Left ventricle myocardium superior (tissue), 1 donor: ENCODE measurements around the gene NAPA. TPM values are rescaled to one million over a fixed set of nuclear protein-coding genes. Genes with fewer than 3 reads are reported as not detected.
A peak's percentile ranks its signal among the peaks of the same experiment; 100 is the strongest.

Experiments used
- ATAC-seq: fragments of 200-7000 bp; cut with Tn5 transposase; one replicate; pipeline ENCODE4 v1.9.1; 2020; ENCODE audit warnings: mild to moderate bottlenecking, moderate library complexity
- DNase-seq: peaks from one replicate; pipeline ENCODE4 v3.0.0-alpha.2; 2020
- intact Hi-C: fragments of 100-400 bp; cut with micrococcal nuclease; formaldehyde crosslinking; loops from one replicate; pipeline ENCODE4 v1.11.0; 2022
- total RNA-seq: library from RNA; stranded (reverse); fragmentation: NEBNext Ultra II Directional; extraction: Animal tissue kit (Norgen Biotek cat#: 25700); gene quantifications from one replicate; pipeline ENCODE4 v1.2.1, GENCODE V29; 2021
- donor health status: DM: no; HTN: yes; CAD: no; lungs with severe emphysema.

Gene NAPA
- total RNA-seq, 1 donor from 2014 or later: 123 TPM

DNA sequence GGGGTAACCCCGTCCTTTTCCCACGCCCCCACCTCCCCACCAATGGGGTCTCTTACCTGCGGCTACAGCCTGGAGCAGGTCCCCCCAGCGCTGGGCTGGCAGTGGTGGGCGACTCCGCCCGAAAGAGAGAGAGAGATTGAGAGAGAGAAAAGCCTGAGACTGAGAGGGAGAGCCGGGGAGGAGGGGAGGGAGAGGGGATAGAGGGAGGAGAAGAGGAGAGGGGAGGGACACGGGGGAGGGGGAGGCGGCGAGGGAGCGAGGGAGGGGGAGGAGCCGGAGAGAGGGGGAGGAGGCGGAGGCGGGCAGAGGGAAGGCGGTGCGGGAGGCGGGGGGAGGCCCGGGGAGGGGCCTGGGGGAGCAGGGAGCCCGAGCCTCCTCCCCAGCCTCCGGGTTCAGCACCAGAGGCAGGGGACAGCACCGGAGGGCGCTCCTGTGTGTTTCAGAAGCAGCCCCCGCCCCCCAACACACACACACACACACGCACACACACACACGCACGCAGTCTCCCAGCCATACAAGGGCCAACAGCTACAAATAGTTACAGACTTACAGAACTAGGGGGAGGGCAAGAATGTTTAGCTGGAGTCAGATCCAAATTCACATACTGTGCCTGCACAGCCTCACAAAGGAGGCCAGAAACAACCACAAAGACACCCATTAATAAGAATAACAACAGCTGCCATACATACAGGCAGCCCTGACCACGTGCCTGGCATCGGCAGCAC is 43.0 kb downstream of the NAPA start, which contains the start of gene SLC8A2:
TSS of gene SLC8A2 (minus strand) at position 161 of the 725 bp plus-strand sequence. CDS start 5,490 bp downstream, outside the sequence.
- DNase-seq (peak; percentile 77), ATAC-seq (peak; percentile 78)
- intact Hi-C loops: no loop called here

DNA sequence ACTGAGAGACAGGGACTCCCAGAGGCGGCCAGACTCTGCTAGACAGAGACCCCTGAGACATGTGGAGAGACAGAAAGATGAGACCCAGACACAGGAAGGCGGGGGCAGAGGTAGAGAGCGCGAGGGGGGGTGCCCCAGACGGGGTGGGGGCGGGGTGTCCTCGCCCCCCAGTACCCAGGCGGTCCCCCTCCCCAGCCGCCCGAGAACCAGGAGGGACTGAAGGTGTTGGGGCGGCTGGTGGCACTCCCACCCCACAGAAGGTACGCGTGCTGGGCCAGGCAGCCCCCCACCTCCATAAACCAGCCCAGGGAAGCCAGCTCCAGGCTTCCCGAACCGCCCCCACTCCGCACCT is 43.5 kb downstream of the NAPA start:
- DNase-seq (no peak), ATAC-seq (no peak)
- intact Hi-C loops: no loop called here

DNA sequence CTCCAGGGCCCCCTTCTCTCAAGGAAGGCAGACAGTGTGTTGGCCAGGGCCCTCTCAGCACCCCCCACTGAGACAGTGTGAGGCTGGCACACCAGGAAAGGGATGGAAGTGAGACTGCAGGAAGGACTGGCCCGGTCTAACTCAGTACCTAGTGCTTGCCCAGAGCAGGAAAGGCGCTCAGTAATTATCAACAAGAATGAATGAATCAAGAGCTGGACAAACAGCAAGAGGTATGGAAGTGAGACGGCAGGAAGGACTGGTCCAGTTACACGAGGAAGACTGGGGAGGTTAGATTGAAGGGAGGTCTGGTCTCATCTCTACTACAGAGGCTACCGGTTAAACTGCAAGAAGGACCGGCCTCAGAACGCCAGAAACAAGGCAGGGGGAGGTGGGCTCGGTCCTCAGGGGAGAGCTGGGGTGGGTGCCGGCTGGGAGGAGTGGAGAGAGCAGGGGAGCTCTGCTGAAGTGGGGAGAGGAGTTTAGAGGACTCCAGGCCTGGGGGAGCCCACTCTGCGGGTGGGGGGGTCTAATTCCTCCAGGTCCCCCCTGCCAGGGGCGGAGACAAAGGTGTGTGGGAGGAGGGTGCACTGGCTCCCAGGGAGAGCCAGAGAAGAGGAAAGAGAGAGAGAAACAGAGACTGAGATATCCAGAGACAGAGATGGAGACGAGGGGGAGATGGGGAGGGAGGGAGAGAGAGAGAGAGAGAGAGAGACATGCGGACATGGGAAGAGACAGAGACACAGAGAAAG is 44.2 kb downstream of the NAPA start:
- DNase-seq (no peak), ATAC-seq (no peak)
- intact Hi-C loops: no loop called here

DNA sequence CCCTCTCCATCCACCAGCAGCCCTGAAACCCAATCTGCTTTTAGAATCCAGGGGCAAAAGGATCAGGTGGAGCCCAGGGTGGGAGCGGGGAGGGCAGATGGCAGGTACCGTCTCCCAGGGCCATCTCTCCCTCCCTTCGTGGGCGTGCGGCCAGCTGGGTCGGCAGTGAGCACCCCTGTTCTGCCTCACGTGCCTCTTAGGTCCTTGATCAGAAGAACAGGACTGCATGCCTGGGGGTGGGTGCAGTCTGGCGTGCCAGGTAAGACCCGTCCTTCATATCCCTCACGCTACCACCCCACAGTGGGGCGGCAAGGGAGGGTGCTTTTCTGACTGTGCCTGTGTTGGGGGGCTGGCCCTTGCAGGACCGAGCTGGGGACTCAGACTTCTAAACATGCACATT is 45.1 kb downstream of the NAPA start:
- DNase-seq (no peak), ATAC-seq (no peak)
- intact Hi-C loops: no loop called here

DNA sequence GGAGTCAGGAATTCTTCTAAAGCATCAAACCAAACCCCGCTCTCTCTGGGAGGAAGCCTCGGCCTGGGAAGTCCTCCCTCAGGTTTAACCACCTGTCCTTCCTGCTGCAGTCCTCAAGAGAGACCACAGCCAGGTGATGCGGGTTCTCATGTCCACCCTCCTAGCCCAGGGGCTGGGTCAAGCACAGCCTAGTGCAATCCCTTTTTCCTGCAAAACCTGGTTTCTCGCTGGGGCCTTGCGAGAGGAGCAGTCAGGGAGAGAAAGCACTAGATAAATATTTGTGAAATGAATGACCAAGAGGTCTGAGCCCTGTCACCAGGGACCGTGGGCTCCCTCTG is 45.5 kb downstream of the NAPA start:
- intact Hi-C loops: no loop called here
- ATAC-seq (no peak), DNase-seq (no peak)

DNA sequence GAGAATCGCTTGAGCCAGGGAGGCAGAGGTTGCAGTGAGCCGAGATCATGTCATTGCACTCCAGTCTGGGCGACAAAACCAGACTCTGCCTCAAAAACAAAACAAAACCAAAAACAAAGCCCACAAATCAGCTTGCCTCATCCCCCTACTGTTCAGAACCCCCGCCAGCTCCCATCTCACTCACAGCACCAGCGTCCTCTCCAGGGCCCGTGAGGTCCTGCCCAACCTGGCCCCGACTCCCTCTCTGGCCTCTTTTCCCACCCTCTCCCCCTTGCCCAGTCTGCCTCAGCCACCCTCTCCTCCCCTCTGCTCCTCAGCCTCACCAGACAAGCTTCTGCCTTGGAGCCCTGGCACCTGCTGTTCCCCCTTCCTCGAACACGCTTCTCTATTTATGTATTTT is 46.9 kb downstream of the NAPA start:
- DNase-seq (no peak), ATAC-seq (no peak)
- intact Hi-C loops: no loop called here

DNA sequence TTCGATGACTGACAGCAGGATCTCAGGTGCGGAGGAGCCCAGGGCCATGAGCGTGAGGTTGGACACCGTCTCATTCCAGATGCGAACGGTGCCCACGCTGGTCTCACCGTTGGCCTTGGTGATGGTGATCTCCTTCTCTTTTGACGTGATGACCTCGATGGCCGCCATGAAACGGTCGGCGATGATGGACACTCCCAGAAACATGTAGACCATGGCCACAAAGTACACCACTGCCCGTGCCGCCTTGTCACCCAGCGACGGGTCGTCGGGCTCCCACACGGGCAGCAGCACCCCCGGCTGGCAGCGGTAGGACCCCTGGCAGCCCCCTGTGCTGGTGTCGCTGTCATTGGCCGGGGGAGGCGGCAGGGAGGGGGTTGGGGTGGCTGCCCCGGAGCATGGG is 48.9 kb downstream of the NAPA start:
- DNase-seq (no peak), ATAC-seq (no peak)
- intact Hi-C loops: no loop called here

DNA sequence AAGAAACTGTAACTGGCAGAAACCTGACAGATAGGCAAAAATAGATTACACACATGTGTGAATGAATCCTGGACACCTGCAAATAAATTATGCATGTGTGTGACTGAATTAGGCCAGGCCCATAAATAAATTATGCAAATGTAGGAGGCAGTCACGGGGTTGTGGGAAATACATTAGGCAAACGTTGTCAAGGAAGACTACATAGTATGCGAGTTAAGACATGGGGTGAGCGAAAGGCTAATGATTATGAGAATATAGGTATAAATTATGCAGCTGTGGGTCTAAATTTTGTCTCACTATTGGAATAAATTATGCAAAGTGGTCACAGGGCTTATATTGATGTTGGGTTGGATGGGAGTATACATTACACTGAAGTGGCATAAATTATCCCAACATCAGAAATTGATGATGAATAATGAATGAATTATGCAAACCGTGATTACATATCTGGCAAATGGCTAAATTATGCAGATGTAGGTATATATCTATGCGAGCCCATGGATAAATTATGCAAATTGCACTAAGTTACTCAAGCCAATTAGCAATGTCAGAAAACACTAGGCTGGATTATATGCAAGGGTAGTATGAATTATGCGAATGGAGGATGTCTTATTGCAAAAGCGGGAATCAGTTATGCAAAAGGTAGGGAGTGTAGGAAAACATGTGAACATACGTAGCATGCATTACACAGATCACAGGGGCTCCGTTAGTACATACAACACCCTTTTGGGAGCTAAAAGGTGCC is 50.0 kb downstream of the NAPA start:
- DNase-seq: no peak
- intact Hi-C loops: no loop called here
- no peak for ATAC-seq

DNA sequence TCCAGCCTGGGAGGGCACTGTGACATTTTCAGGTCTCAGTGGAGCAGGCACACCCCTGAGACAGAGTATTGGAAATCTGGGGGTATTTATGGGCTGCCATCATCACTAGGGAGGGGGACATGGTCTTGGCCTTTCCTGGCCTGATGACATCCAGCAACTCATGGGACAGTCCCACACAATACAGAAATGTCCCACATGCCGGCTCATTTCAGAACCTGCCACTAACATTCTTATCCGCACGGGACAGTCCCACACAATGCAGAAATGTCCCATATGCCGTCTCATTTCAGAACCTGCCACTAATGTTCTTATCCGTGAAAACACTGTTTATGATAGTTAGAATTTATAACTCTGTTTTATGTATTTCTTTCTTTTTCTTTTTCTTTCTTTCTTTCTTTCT is 53.0 kb downstream of the NAPA start:
- intact Hi-C loops: no loop called here
- no peak for ATAC-seq

DNA sequence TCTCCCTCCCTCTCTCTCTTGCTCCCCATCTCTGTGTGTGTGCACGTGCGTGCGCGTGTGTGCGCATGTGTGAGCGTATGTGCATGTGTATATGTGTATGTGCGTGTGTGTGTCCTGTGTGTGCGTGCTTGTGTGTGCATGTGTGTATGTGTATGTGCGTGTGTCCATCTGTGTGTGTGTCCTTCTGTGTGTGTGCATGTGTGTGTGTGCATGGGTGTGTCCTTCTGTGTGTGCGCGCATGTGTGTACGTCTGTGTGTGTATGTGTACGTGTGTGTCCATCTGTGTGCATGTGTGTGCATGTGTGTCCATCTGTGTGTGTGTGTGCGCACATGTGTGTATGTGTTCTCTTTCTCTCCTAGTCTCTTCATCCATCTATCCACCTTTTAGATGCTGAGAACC is 55.4 kb downstream of the NAPA start:
- DNase-seq (no peak), ATAC-seq (no peak)
- intact Hi-C loops: no loop called here

More for the DNA sequence above, 53.0 kb downstream of the NAPA start:
- DNase-seq: no peak

DNA sequence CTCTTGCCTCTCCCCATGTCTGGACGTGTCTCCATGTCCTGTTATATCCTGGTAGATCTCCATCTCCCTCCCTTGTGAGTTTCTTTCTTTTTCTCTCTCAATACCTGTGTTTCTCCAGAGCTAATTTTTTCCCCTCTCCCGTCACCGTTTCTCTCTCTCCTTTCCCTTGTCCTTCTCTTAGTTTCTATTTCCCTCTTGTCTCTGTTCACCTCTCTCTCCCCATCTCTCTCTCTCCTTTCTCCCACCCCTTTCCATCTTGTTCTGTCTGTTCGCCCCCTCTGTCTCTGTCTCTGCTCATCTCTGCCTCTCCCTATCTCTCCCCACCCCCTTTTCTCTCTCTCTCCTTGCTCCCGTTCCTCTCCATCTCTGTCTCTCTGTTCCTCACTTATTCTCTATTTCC is 56.2 kb downstream of the NAPA start:
- no peak for ATAC-seq
- intact Hi-C loops: no loop called here
- no peak for DNase-seq

DNA sequence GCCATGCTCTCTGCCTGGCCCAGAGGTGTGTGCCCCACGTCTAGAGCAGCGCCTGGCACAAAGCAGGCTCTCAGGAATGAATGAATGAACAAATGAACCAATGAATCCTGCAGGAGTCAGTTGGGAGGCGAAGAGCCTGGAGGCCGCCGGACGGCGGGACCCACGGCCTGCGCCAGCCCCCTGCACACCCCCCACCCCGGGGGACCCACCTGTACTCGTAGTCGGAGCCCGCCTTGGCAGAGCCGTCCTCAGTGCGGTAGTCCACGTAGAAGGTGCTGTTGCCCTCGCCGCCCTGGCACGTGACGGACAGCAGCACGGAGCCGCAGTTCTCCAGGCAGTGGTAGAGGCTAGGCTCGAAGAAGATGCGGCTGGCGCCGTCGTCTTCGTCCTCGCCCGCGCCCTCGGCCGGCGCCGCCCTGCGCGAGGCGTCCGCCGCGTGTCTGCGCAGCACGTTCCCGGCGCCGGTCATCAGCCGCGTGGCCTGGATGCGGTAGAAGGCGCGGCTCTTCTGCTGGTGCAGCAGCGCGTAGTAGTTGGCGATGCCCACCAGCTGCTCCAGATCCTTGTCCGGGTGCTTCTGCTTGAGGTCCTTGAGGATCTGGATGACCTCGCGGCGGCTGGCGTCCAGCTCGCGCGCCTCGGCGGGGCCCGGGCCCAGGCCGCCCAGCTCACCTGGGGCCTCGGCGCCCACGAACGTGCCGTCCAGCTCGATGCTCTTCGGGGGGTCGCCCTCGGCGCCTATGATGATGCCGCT is 58.0 kb downstream of the NAPA start:
- no peak for DNase-seq
- ATAC-seq: no peak
- intact Hi-C loops: no loop called here

DNA sequence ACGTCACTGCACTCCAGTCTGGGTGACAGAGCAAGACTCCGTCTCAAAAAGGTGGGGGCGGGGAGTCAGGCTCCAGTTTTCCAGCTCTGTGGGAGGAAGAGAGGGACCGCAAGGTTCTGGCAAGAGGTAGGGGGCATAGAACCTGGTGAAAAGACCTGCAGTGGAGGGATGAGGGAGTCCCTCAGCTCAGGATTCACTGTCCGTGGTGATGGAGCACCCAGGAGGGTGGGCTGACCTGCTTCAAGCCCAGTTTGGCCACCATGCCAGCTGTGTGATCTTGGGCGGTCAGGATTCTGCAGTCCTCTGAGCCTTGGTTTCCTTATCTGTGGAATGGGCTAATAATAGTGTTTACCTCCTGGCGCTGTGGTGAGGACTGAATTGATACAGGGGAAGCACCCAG is 64.4 kb downstream of the NAPA start:
- ATAC-seq (no peak), DNase-seq (no peak)
- intact Hi-C loops: no loop called here

DNA sequence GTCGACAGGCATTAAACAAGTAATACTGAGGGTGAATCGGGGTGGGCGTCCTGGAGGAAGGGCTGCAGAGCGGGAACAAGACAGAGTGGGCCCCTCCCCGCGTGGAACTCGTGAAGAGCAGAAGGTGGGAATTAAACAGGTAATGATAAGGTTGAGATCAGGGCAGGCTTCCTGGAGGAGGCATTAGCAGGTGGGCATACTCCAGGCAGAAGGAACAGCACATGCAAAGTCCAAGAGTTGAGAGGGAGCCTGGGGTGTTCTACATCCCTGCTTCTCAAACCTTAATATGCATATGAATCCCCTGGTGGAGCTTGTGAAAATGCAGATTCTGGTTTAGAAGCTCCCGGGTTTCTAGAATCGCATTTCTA is 66.5 kb downstream of the NAPA start:
- ATAC-seq (no peak), DNase-seq (no peak)
- intact Hi-C loops: no loop called here

DNA sequence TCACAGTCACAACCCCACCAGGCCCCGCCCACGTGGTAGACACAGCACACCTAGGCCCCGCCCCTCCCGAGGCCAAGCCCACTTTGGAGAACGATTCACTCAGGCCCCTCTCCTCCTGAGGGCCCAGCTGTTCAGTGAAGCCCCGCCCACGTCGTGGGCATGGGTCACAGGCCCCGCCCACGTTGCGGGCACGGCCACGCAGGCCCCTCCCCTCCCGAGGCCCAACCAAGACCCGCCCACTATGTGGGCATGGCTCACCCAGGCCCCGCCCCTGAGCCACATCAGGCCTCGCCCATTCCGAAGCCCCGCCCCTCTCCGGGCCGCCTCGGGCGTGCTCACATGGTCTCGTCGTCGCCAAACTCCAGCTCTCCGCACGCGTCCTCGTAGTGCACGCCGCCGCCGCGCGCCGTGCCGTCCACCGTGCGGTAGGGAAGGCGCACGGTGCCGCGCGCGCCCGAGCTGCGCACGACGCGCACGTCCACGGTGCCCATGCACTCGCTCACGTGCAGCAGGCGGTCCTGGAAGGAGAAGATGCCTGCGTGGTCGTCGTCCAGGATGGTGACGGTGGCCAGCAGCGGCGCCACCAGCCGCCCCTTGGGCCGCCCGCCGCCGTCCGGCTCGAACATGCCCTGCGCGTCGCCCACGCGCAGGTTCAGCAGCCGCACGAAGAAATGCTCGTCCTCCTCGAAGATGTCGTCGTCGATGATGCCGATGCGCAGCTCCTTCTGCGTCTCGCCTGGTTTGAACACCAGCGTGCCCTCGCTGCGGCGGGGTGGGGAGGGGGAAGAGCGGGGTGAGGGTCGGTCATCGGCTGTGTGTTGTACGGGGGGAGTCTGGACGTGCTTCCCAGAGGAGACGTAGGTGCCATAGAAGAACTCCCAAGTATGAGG is 67.1 kb downstream of the NAPA start:
- intact Hi-C loops: no loop called here

DNA sequence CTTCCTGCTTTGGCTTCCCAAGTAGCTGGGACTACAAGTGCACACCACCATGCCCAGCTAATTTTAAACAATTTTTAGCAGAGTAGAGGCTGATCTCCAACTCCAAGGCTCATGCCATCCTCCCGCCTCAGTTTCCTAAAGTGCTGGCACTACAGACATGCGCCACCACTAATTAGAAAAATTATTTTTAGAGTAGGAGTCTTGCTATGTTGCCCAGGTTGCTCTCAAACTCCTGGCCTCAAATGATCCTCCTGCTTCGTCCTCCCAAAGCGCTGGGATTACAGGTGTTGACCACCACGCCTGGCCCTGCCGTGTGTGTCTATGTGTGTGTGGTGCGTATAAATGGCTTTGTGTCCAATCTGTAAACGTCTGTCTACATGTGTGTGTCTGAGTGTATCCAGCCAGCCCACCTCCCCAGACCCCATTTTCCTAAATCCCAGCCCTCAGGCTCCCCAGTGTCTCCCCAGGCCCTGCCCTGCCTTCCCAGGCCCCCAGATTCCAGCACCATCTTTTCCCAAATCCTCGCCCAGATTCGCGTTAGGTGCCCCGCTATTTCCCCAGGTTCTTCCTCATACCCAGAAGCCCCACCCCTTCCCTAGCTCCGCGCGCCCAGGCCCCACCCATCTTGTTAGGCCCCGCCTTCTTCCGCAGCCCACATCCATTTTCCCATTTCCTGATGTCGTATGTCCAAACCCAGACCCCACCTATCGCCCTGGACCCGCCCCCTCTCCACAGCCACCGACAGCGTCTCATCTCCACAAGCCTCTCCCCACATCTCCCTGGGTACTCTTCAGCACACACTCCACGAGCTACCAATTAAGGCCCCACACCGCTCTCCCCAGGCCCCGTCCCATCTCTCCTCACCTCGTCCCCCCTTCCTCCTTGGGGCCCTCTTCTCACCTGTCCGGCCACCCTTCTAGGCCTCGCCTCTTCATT is 68.1 kb downstream of the NAPA start:
- no peak for ATAC-seq
- DNase-seq: no peak
- intact Hi-C loops: no loop called here

More for the DNA sequence above, 67.1 kb downstream of the NAPA start:
- ATAC-seq: peak; percentile 31
- peak; percentile 47 for DNase-seq

DNA sequence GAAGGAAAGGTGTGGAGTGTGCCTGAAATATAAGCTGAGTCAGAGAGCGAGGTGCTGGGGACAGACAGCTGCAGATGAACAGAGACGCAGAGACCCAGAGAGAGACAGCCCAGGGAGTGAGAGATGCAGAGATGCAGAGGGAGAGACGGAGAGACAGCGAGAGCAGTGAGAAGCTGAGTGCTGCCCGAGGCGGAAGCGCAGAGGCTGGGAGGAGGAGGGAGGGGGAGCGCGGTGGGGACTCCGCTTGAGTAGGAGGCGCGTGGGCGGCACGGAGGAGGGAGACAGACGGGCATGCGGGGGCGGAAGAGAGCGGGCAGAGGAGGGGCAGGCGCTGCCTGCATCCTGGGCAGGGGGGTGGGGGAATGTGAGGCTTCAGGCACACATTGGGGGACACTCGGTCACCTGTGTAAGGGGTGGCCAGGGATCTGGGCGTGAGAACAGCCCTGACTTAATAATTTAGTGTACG is 68.9 kb downstream of the NAPA start:
- intact Hi-C loops: no loop called here
- ATAC-seq (no peak), DNase-seq (peak; percentile 44)

DNA sequence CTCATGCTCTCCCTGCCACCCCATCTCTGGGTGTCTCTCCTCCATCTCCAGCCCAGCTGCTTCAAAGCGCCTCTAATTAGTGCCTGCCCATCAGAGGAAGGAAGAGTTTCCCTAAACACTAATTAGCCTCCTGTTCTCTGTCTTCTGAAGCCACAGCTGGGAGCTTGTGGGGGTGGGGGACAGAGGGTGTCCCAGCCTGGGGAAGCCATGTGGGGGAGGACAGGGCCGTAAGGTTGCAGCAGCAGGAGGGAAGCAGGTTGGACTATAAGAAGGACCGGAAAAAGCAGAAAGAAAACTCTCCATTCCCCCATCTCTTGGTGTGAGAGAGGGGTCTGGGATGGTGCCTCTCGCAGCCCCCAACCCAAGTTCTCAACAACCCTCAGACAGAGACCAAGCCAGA is 69.3 kb downstream of the NAPA start:
- intact Hi-C loops: no loop called here
- ATAC-seq: no peak
- DNase-seq: no peak
